NCI-H1930 (cell line): ENCODE data around the gene CDC14A.
"Not testable (repeated sequence)": the region's sequence is repeated elsewhere in the genome, so short reads cannot be mapped to it uniquely, and the experiment has no call there.

Experiments
- DNase-seq, 2 experiments: peaks; one replicate each; lab custom pipeline; 2025; lab: John Stamatoyannopoulos, UW

Gene CDC14A, protein sequence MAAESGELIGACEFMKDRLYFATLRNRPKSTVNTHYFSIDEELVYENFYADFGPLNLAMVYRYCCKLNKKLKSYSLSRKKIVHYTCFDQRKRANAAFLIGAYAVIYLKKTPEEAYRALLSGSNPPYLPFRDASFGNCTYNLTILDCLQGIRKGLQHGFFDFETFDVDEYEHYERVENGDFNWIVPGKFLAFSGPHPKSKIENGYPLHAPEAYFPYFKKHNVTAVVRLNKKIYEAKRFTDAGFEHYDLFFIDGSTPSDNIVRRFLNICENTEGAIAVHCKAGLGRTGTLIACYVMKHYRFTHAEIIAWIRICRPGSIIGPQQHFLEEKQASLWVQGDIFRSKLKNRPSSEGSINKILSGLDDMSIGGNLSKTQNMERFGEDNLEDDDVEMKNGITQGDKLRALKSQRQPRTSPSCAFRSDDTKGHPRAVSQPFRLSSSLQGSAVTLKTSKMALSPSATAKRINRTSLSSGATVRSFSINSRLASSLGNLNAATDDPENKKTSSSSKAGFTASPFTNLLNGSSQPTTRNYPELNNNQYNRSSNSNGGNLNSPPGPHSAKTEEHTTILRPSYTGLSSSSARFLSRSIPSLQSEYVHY

GRCh38 chr1:100352267-100353070 is at the start of gene CDC14A:
Gene CDC14A (plus strand): TSS chr1:100352506. CDS start chr1:100352955, 449 bp downstream.
- DNase-seq = peak; percentile 89 to 92

- DNase-seq = no peak
Measured at GRCh38 chr1:100302739-100303138, 49.6 kb upstream of the CDC14A start.

DNA sequence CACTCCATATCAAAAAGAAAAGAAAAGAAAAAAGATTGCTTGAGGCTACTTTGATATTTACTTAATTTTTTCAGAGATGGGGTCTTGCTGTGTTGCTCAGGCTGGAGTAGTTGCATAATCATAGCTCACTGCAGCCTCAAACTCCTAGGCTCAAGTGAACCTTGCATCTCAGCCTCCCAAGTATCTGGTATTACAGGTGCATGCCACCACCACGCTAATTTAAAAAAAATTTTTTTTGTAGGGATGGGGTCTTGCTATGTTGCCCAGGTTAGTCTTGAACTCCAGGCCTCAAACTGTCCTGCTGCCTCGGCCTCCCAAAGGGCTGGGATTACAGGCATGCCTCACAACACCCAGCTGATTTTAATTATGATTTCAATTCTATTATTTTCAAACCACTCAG is 48.1 kb upstream of the CDC14A start:
- no peak for DNase-seq

DNA sequence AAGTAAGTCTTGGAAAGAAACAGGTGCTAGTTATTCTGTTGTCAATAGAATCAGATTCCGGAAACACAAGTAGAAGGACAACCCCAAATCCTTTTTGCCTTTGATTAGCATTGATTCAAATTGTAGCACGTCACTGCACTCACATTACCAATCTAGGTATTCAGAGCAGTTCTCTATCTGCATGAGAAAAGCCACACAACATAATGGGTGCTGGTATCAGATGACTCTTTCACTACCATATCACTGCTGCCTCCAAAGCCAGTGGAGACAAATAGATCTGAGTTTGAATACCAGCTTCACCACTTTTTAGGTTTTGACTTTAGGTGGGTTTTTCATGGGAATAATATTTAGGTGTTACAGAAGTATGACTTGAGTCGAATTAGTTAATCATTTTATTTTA is 47.4 kb upstream of the CDC14A start:
- DNase-seq = no peak

DNA sequence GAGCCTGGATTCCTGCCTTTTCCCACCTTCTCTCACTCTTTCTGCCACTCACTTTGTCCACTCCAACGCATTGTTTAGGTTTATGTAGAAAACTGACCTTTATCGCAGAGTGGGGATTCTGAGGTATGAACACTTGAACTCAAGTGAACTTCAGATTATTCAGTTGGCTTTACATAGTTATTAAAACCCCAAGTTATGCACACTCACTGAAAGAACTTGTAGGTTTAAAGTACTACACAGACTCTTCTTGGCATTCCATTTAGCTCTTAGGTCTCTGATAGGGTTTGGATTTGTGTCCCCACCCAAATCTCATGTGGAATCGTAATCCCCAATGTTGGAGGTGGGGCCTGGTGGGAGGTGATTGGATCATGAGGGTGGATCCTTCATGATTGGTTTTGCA is 46.4 kb upstream of the CDC14A start:
- DNase-seq = no peak

DNA sequence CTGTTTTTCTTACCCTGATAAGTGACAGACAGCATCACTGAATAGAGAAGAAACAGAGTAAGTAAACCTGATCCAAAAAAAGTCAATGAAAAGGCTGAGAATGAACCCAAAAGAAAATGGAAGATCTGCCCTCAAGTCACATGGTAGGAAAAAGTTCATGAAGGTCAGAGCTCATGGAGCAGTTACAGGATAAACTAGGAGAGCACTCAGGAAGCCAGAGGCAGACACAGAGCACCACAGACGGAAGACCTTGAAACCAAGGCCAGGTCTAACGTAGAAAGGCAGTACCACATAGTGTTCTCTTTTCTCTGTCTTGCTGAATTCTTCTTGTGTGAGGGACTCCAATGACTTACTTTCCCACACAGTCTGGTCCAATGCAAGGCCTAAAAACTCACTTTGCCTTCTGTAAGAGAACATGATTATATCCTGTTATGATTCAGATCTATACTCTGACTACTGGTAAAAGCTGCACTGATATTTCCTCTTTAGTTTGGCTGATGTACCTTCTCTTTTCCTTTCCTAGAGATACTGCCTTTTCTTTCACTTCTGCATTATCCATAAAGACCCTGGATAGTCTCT is 45.5 kb upstream of the CDC14A start:
- DNase-seq = no peak

GRCh38 chr1:100308777-100309176 is 43.5 kb upstream of the CDC14A start:
- no peak for DNase-seq

GRCh38 chr1:100309863-100310262 is 42.4 kb upstream of the CDC14A start:
- DNase-seq = no peak

DNA sequence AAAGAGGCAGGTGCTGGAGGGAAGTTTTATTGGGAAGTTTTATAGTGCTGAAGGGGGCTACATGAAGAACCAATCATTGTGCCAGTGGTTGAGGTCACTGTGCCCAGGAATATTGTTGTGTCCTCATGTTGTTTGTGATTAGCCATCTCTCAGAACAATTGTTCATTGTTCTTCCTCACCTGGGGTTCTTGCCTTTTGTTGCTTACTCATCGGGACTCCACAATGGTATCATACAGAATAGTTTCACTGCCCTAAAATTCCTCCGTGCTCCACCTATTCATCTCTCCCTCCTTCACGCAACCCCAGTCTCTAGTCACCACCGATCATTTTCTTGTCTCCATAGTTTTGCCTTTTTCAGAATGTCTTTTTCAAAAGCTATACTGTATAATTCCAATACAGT is 38.9 kb upstream of the CDC14A start:
- no peak for DNase-seq

GRCh38 chr1:100316622-100317021 is 35.7 kb upstream of the CDC14A start:
- DNase-seq = no peak

DNA sequence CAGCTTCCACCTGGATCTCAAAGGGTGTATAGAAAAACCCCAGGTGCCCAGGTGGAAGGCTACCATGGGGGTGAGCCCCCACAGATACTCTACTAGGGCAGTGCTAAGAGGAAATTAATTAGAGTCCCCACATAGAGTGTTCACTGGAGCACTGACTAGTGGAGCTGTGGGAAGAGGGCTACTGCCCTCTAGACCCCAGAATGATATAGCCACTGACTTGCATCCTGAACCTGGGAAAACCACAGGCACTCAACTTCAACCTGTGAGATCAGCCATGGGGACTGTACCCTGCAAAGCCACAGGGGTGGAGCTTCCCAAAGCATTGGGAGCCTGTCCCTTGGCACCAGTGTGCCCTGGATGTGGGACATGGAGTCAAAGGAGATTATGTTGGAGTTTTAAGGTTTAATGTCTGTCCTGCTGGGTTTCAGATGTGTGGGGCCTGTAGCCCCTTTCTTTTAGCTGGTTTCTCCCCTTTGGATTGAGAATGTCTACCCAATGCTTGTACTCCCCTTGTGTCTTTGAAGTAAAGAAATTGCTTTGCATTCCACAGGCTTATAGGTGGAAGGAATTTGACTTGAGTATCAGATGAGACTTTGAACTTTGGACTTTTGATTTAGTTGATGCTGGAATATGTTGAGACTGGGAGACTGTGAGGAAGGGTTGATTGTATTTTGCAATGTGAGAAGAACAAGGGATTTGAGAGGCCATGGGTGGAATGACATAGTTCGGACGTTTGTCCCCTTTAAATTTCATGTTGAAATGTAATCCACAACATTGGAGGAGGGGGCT is 31.8 kb upstream of the CDC14A start:
- DNase-seq = no peak

DNA sequence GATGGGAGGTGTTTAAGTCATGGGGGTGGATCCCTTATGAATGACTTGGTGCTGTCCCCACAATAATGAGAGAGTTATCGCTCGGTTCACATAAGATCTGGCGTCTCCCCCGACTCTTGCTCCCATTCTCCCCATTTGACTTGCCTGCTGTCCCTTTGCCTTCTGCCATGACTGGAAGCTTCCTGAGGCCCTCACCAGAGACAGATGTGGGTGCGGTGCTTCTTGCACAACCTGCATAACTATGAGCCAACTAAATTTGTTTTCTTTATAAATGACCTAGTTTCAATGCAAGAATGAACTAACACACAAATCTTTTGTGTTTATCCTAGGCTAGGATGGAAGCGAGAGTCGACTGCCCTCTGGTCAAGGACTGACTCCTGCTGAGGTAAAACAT is 31.2 kb upstream of the CDC14A start:
- DNase-seq = no peak

- no peak for DNase-seq
Measured at GRCh38 chr1:100321506-100321905, 30.8 kb upstream of the CDC14A start.

DNA sequence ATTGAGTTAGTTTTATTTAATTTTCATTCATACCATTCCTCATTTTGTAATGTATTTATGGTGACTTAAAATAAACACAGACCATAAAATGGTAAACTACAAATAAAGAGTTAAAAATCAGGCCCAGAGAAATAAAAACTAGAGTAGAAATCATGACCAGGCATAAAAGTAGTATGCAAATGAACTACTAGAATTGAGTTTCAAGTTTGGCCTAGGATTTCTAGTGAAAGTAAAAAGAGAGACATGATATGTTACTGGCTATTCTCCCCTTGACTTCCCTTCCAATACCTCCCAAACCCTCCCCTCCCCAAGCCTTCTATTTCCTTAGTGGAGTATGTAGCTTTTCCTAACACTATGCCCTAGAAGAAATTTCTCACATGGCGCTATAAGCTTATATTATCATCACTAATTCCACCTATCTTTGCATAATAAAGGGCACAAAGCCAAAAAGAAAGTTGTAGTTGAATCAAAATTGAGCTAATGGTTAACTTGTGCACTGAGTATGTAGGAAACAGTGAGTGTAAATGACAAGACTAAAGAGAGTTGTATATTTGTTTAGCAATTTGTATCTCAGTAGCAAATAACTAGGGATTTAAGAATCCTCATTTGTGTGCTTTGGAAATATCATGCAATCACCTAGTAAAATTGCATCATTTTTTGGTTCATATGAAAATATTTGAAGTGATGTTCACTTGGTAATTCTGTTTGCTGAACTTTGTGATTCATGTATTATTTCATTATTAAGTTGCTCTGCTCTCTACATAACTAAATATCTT is 29.7 kb upstream of the CDC14A start:
- peak in 1 of 2 experiments; percentile 26 for DNase-seq

GRCh38 chr1:100323419-100324106 is 28.7 kb upstream of the CDC14A start:
- no peak for DNase-seq

DNA sequence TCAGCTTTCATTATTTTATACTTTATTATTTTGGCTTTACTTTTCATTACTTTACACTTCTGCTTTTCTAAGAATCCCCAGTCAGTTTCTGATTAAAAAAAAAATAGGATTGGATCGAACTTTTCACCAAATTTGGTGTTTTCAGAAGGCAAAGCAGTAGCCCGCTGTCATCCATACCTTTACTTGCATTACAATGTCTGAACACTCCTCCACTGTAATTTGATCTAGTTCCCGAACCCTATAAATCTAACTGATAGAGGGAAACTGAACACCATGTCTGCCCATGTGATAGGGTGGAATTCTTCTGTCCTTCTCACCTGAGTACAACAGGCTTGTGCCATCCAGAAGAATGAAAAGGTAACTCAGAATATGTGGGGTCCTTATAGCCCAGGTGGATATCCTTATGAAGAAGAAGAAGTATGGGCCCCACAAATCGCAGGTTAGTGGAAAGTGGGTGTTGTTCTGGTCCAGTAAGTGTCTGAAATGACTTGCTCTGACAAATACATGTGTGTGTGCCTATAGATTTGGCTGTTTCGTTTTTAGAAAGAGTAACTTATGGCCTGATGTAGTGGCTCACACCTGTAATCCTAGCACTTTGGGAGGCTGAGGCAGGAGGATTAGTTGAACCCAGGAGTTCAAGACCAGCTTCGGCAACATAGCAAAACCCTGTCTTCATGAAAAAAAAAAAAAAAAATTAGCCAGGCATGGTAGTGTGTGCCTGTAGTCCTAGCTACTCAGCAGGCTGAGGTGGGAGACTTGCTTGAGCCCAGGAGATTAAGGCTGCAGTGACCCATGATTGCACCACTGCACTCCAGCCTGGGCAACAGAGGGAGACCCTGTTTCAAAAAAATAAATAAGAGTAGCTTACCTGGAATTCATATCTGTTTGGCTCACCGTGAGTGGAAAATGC is 26.6 kb upstream of the CDC14A start:
- DNase-seq = no peak

DNA sequence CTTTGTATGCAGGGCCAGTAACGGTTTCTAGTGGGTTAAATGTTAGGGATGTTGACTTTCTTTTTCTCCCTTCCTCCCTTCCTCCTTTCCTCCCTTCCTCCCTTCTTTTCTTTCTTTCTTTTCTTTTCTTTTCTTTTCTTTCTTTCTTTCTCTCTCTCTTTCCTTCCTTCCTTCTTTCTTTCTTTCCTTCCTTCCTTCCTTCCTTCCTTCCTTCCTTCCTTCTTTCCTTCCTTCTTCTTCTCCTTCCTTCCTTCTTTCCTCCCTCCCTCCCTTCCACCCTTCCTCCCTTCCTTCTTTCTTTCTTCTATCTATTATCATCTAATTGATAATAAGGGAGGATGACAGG is 26.0 kb upstream of the CDC14A start:
- not testable (repeated sequence) for DNase-seq

GRCh38 chr1:100328133-100328532 is 24.2 kb upstream of the CDC14A start:
- DNase-seq = no peak

DNA sequence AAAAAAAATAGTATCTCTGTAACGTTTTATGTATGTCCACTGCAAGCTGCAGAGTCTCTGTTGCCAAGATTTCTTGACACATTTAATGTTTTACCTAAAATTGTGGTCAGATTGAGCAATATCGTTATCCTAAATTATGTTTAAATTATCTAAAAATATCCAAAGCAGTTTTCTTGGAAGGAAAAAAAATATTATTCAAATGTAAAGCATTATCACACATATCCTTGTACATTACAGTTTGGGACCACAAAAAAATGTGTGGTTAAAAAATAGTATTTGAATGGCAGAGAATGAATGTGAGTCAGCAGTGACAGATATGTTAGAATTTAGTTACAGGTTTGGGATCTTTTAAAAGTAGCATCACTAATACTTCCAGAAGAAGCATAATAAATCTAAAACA is 21.2 kb upstream of the CDC14A start:
- not testable (repeated sequence) for DNase-seq
